Heart left ventricle (tissue), 16 donors: ENCODE measurements around the gene ADH4. TPM values are rescaled to one million over a fixed set of nuclear protein-coding genes. Genes with fewer than 3 reads are reported as not detected.

Experiments used
- ATAC-seq, 4 donors: fragments of 200-7000 bp; cut with Tn5 transposase; one replicate each; pipeline ENCODE4 v1.9.1; 2020 to 2022; ENCODE audit warnings: moderate library complexity in 4 of 4, mild to moderate bottlenecking in 3 of 4, moderate number of reproducible peaks in 1 of 4
- DNase-seq, 5 donors: peaks; one replicate each; pipeline ENCODE4 v3.0.0-alpha.2; 2020
- H3K27ac ChIP-seq, 12 donors: fragments of 200-600 bp; sonication (generic) in 4 of 12; one replicate each; pipeline versions ENCODE4 v1.5.0 to v1.8.0; 2016 to 2022; ENCODE audit warnings: mild to moderate bottlenecking in 2 of 12
- H3K27me3 ChIP-seq, 9 donors: fragments of 200-600 bp; sonication (generic) in 2 of 9; one replicate each; pipeline versions ENCODE4 v1.5.1 to v1.8.0; 2016 to 2022; ENCODE audit warnings: mild to moderate bottlenecking in 3 of 9
- H3K36me3 ChIP-seq, 9 donors: fragments of 200-600 bp; sonication (generic) in 2 of 9; one replicate each; pipeline versions ENCODE4 v1.5.0 to v1.8.0; 2018 to 2022; ENCODE audit warnings: mild to moderate bottlenecking in 2 of 9
- H3K4me1 ChIP-seq, 12 donors: fragments of 200-600 bp; sonication (generic) in 4 of 12; one replicate each; pipeline versions ENCODE4 v1.5.0 to v1.8.0; 2016 to 2022; ENCODE audit warnings: mild to moderate bottlenecking in 3 of 12
- H3K4me3 ChIP-seq, 12 donors: fragments of 200-600 bp; sonication (generic) in 4 of 12; one replicate each; pipeline versions ENCODE4 v1.5.0 to v1.8.0; 2017 to 2022; ENCODE audit warnings: mild to moderate bottlenecking in 9 of 12, moderate library complexity in 4 of 12
- H3K9me3 ChIP-seq, 12 donors: fragments of 200-600 bp; sonication (generic) in 4 of 12; one replicate each; pipeline versions ENCODE4 v1.5.0 to v1.8.0; 2016 to 2022; ENCODE audit warnings: mild to moderate bottlenecking in 1 of 12
- CTCF ChIP-seq, 12 donors: fragments of 200-600 bp; sonication (generic) in 4 of 12; IDR thresholded peaks; one replicate each; pipeline versions ENCODE4 v1.5.0 to v1.8.0; 2018 to 2022; ENCODE audit warnings: antibody characterized with exemption in 12 of 12, mild to moderate bottlenecking in 5 of 12
- POLR2A ChIP-seq, 2 donors: fragments of 450-650 bp; IDR thresholded peaks; one replicate each; pipeline ENCODE4 v1.6.1; 2017; ENCODE audit warnings: antibody characterized with exemption in 2 of 2, mild to moderate bottlenecking in 2 of 2, moderate library complexity in 2 of 2
- WGBS, 4 donors: extraction: QIAGEN DNeasy Blood & Tissue Kit in 2 of 4; methylation state at CpG; one replicate each; pipeline versions ENCODE4 v1.1.5 to v1.1.7; 2013 to 2018; 5-methylcytosine and 5-hydroxymethylcytosine counted together
- intact Hi-C, 10 donors: fragments of 100-400 bp; cut with DNase I; formaldehyde crosslinking; loops; one replicate each; pipeline versions ENCODE4 v1.11.1 to v1.14.2; 2022
- polyA plus RNA-seq, 2 donors: library from polyadenylated mRNA; stranded (reverse); fragments of 200-250 nt; gene quantifications; one replicate each; pipeline ENCODE4 v1.2.3, GENCODE V29; 2013
- total RNA-seq, 9 donors: library from RNA; depleted of rRNA in 2 of 9; stranded (reverse); fragments of >200 nt in 2 of 9; fragmentation: NEBNext Ultra II Directional in 3 of 9; extraction: Animal tissue kit (Norgen Biotek cat#: 25700) in 3 of 9; gene quantifications; one replicate each; pipeline versions ENCODE4 v1.1.0 to v1.2.4, GENCODE V29; 2016 to 2023
- donor health status: ischemic (EF 13 %, LVEDD 7.1; RV severe dilation, severe dysfunction).
- donor health status: healthy with polysubstance abuse.
- donor health status: DM: no; HTN: yes; CAD: no.
- donor health status: DM: no; HTN: no; CAD: no.
- donor health status: ischemic (EF 25% LVEDD 6.9; RV normal size, moderate dysfunction).
- donor health status: ischemic (EF 25% LVEDD 5.7; RV mildly dilated, moderate dysfunction).
- donor health status: healthy.
- donor health status: DM: yes; HTN: yes; CAD: no.
- donor health status: ischemic (EF 35%, LVEDD 5.7; RV mildly dilated, moderate dysfunction).
- donor health status: nonischemic (EF 11% LVEDD 7.7; RV severe dilation, severe dysfunction).
- donor health status: DM: yes; HTN: yes; CAD: no.
- donor health status: PGD.
- donor health status: ischemic (EF 29% LVEDD 5.4; RV normal size, mild dysfunction).
- donor health status: nonischemic (EF 23%, LVEDD 6.1; RV moderate dilation, normal function).

ADH4 gene
- total and polyA plus RNA-seq, 11 donors = 0.12 TPM; not detected in 10

DNA sequence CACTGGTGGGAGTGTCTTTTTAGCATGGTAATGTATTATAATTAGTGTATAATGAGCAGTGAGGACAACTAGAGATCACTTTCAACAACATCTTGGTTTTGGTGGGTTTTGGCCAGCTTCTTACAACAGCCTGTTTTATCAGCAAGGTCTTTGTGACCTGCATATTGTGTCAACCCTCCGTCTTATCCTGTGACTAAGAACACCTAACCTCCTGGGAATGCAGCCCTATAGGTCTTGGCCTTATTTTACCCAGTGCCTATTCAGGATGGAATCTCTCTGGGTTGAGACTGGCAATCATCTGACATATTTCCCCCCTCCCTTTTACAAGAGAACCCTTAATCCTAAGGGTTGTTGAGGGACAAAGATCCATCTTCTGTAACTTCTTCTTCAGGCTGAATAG, 21.9 kb upstream of the ADH4 start:
- intact Hi-C loops = no loop called here
- 69 to 89% (median 82%) methylated on average over 1 of the region's 1 CpG for WGBS, 4 donors

GRCh38 chr4:99161373-99162099, 17.4 kb upstream of the ADH4 start:
- Histone ChIP-seq H3K27me3 (no peaks in the 10 kb centered on the region), H3K4me1 (no peaks in the 10 kb centered on the region), H3K4me3 (no peak overlapping the region), H3K27ac (no peak overlapping the region), H3K9me3 (peaks cover 0 to 6% (median 0%) of the 10 kb centered on the region in 12 donors), H3K36me3 (no peaks in the 10 kb centered on the region)
- DNase-seq (no peak), ATAC-seq (no peak)
- WGBS, 4 donors = 92 to 98% (median 98%) methylated on average over 3 of the region's 3 CpGs
- intact Hi-C loops = no loop called here
- no peak for TF ChIP-seq CTCF (IDR thresholded peaks at IDR 0.05)
- TF ChIP-seq POLR2A (IDR thresholded peaks at IDR 0.05) = no peak

More for the DNA sequence above, 21.9 kb upstream of the ADH4 start:
- ATAC-seq (no peak), DNase-seq (no peak)
- Histone ChIP-seq H3K4me1 (no peaks in the 10 kb centered on the region), H3K36me3 (no peaks in the 10 kb centered on the region), H3K4me3 (no peak overlapping the region), H3K27ac (no peak overlapping the region), H3K27me3 (no peaks in the 10 kb centered on the region), H3K9me3 (peaks cover 0 to 14% (median 2%) of the 10 kb centered on the region in 12 donors)
- TF ChIP-seq POLR2A (IDR thresholded peaks at IDR 0.05) (no peak), CTCF (IDR thresholded peaks at IDR 0.05) (no peak)

GRCh38 chr4:99159699-99160098, 15.6 kb upstream of the ADH4 start:
- Histone ChIP-seq H3K27me3 (no peaks in the 10 kb centered on the region), H3K4me3 (no peak overlapping the region), H3K4me1 (no peaks in the 10 kb centered on the region), H3K27ac (no peak overlapping the region), H3K9me3 (peaks cover 0 to 3% (median 0%) of the 10 kb centered on the region in 12 donors), H3K36me3 (no peaks in the 10 kb centered on the region)
- DNase-seq (no peak), ATAC-seq (no peak)
- intact Hi-C loops = no loop called here
- TF ChIP-seq POLR2A (IDR thresholded peaks at IDR 0.05) = no peak
- TF ChIP-seq CTCF (IDR thresholded peaks at IDR 0.05) = no peak
- 63 to 75% (median 68%) methylated on average over 1 of the region's 1 CpG for WGBS, 4 donors

DNA sequence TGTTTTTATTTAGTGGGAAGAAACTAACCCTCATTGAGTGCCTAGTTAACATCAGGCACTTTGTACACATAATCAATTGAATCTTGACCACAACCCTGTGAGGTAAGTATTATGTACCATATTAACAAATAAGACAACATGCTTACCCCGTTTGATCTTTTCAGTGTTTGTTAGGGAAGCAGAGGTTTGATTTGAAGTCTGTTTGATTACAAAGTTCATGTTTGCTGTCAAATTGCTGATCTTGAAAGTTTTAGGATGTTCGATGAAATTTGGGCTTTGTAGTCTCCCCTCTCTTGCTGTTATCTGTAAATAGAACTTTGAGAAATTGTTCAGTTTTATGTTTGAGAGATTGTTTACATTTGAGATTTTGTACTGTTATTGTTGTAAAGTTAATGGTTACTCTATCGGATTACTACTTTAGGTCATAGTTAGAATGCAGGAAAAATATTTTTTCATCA, 13.4 kb upstream of the ADH4 start:
- DNase-seq (no peak), ATAC-seq (no peak)
- Histone ChIP-seq H3K27ac (no peak overlapping the region), H3K27me3 (no peaks in the 10 kb centered on the region), H3K36me3 (no peaks in the 10 kb centered on the region), H3K4me3 (no peak overlapping the region), H3K4me1 (no peaks in the 10 kb centered on the region), H3K9me3 (no peaks in the 10 kb centered on the region)
- no peak for TF ChIP-seq CTCF (IDR thresholded peaks at IDR 0.05)
- TF ChIP-seq POLR2A (IDR thresholded peaks at IDR 0.05) = no peak
- intact Hi-C loops = no loop called here
- 80 to 87% (median 83%) methylated on average over 3 of the region's 3 CpGs for WGBS, 4 donors
